ENCODE results near the gene CDK13.

The CDK13 gene

GRCh38 chr7:39979406-39980073 is 29.5 kb downstream of the CDK13 start:
- Histone ChIP-seq H3K9me3 (ENCODE audit: control insufficient read depth, insufficient read depth, low read depth, low read length) (no peaks in the 10 kb centered on the region), H3K36me3 (ENCODE audit: control insufficient read depth in 2 of 2, insufficient read depth in 1 of 2, low read length in 2 of 2) (no peaks in the 10 kb centered on the region), H3K4me3 (ENCODE audit: low read depth, low read length) (no peak overlapping the region), H3K4me1 (ENCODE audit: control insufficient read depth, insufficient read depth, low read length) (peaks cover 20% of the 10 kb centered on the region; the same call in 1 of the 2 replicates), H3K27ac (ENCODE audit: extremely low read depth, low read depth, low read length) (no peak overlapping the region)
- TF ChIP-seq IKZF3 (tag by site-specific recombination; IDR thresholded peaks at IDR 0.05) (0 out of 2 replicates have a peak, but pooled peaks have one; percentile 21), TCF7L2 (IDR thresholded peaks at IDR 0.05; ENCODE audit: borderline replicate concordance, low read depth, low read length) (no peak)
- CTCF ChIA-PET: no interaction called here
- POLR2A ChIA-PET: no interaction called here

- Histone ChIP-seq H3K27ac (ENCODE audit: extremely low read depth, low read depth, low read length) (no peak overlapping the region), H3K9me3 (ENCODE audit: control insufficient read depth, insufficient read depth, low read depth, low read length) (no peaks in the 10 kb centered on the region), H3K4me3 (ENCODE audit: low read depth, low read length) (no peak overlapping the region), H3K4me1 (ENCODE audit: control insufficient read depth, insufficient read depth, low read length) (peaks cover 8% of the 10 kb centered on the region), H3K36me3 (ENCODE audit: control insufficient read depth in 2 of 2, insufficient read depth in 1 of 2, low read length in 2 of 2) (peaks cover 3 to 7% of the 10 kb centered on the region in 2 experiments; a peak in 2 of 3 replicates)
- TF ChIP-seq, protein P1, sequence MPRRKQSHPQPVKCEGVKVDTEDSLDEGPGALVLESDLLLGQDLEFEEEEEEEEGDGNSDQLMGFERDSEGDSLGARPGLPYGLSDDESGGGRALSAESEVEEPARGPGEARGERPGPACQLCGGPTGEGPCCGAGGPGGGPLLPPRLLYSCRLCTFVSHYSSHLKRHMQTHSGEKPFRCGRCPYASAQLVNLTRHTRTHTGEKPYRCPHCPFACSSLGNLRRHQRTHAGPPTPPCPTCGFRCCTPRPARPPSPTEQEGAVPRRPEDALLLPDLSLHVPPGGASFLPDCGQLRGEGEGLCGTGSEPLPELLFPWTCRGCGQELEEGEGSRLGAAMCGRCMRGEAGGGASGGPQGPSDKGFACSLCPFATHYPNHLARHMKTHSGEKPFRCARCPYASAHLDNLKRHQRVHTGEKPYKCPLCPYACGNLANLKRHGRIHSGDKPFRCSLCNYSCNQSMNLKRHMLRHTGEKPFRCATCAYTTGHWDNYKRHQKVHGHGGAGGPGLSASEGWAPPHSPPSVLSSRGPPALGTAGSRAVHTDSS (tag by site-specific recombination; IDR thresholded peaks at IDR 0.05): no peak
- TF ChIP-seq MZF1 (tag by site-specific recombination; IDR thresholded peaks at IDR 0.05; ENCODE audit: borderline replicate concordance): 0 out of 2 replicates have a peak, but pooled peaks have one; percentile 24
- 0 out of 2 replicates have a peak, but pooled peaks have one; percentile 24 for TF ChIP-seq ZBTB17 (tag by site-specific recombination; IDR thresholded peaks at IDR 0.05)
- TF ChIP-seq ZNF518A (tag by site-specific recombination; conservative IDR thresholded peaks at IDR 0.05; ENCODE audit: low read depth): no peak
- no peak for TF ChIP-seq ZNF24 (tag by site-specific recombination; IDR thresholded peaks at IDR 0.05)
- POLR2A ChIA-PET: no interaction called here
- CTCF ChIA-PET: interaction anchor here (0.7 kb wide), 1 partner anchor 33 kb away, joined by 3 read pairs; no protein-coding TSS in a partner anchor
Measured at GRCh38 chr7:39985398-39985918, 35.4 kb downstream of the CDK13 start.

DNA sequence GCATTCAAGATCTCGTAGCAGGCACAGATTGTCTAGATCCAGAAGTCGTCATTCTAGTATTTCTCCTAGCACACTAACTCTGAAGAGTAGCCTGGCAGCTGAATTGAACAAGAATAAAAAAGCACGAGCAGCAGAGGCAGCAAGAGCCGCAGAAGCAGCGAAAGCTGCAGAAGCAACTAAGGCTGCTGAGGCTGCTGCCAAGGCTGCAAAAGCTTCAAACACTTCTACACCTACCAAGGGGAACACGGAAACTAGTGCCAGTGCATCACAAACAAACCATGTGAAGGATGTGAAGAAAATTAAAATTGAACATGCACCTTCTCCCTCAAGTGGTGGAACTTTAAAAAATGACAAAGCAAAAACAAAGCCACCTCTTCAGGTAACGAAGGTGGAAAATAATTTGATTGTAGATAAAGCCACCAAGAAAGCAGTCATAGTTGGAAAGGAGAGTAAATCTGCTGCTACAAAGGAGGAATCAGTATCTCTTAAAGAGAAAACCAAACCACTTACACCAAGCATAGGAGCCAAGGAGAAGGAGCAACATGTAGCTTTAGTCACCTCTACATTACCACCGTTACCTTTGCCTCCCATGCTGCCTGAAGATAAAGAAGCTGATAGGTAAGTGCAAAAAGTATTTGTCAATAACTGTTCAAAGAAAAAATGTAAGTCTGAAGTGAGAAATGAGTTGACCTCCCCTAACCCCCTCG is 37.7 kb downstream of the CDK13 start:
- H3K36me3 ChIP-seq (ENCODE audit: control insufficient read depth in 2 of 2, insufficient read depth in 1 of 2, low read length in 2 of 2): peaks cover 3 to 7% of the 10 kb centered on the region in 2 experiments
- CTCF ChIA-PET: interaction anchor here (0.6 kb wide), 2 partner anchors 91 to 632 kb away, joined by 4 read pairs; no protein-coding TSS in a partner anchor
- no peak overlapping the region; the same call in 1 of the 2 replicates for H3K27ac ChIP-seq (ENCODE audit: extremely low read depth, low read depth, low read length)
- no peak overlapping the region for H3K4me3 ChIP-seq (ENCODE audit: low read depth, low read length)
- peaks cover 8% of the 10 kb centered on the region for H3K4me1 ChIP-seq (ENCODE audit: control insufficient read depth, insufficient read depth, low read length)
- POLR2A ChIA-PET: no interaction called here
- no peaks in the 10 kb centered on the region for H3K9me3 ChIP-seq (ENCODE audit: control insufficient read depth, insufficient read depth, low read depth, low read length)
- TF ChIP-seq SCRT2 (tag by site-specific recombination; IDR thresholded peaks at IDR 0.05) (peak; percentile 44; the same call in 1 of the 2 replicates), ZNF266 (tag by site-specific recombination; IDR thresholded peaks at IDR 0.05; ENCODE audit: low read depth) (no peak)
